Skin epidermis (tissue), 12 donors: ENCODE measurements around the gene FTL.

Source experiments
- H3K27ac ChIP-seq, 21 experiments: fragments of 200-600 bp; sonication (generic) in 11 of 21; one replicate each; pipeline ENCODE4 v1.5.0; 2020; ENCODE audit warnings: mild to moderate bottlenecking in 3 of 21, inconsistent platforms in 2 of 21, moderate library complexity in 2 of 21
- H3K4me3 ChIP-seq, 7 experiments: fragments of 200-600 bp; sonication (generic) in 2 of 7; one replicate each; pipeline ENCODE4 v1.5.0; 2020; ENCODE audit warnings: inconsistent platforms in 2 of 7, mild to moderate bottlenecking in 2 of 7, moderate library complexity in 1 of 7

The FTL gene

DNA sequence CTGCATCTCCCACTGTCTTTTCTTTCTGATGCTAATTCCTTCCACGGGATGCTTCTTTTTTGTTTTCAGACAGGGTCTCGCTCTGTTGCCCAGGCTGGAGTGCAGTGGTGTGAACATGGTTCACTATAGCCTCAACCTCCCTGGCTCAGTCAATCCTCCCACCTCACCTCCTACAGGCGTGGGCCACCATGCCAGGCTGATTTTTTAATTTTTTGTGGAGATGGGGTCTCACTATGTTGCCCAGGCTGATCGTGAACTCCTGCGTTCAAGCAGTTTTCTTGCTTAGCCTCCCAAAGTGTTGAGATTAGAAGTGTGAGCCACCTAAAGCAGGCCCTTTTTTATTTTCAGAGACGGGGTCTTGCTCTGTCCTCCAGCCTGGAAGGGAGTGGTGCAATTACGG lies 23.2 kb downstream of the FTL start:
- Histone ChIP-seq H3K27ac (no peak overlapping the region), H3K4me3 (no peak overlapping the region)

DNA sequence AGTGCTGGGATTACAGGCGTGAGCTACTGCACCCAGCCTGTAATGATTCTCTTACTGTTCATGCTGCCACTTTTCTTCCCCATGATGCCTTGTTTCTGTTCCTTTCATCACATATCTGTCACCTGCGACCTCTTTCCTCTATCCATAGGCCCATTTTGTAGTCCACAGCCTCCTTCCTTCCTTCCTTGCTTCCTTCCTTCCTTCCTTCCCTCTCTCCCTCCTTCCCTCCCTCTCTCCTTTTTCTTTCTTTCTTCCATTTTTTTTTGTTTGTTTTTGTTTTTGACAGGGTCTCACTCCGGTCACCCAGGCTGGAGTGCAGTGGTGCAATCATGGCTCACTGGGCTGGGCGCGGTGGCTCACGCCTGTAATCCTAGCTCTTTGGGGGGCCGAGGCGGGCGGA lies 23.8 kb downstream of the FTL start:
- H3K4me3 ChIP-seq: no peak overlapping the region
- no peak overlapping the region for H3K27ac ChIP-seq

GRCh38 chr19:48989701-48990291 lies 24.7 kb downstream of the FTL start:
- no peak overlapping the region for H3K4me3 ChIP-seq
- peak overlapping the region in 4 of 21 experiments; percentile 2 to 30 (median 18) for H3K27ac ChIP-seq

- Histone ChIP-seq H3K27ac (peak overlapping the region in 3 of 21 experiments; percentile 2 to 30 (median 20)), H3K4me3 (no peak overlapping the region)
Observed at GRCh38 chr19:48990400-48990799, 25.3 kb downstream of the FTL start.

DNA sequence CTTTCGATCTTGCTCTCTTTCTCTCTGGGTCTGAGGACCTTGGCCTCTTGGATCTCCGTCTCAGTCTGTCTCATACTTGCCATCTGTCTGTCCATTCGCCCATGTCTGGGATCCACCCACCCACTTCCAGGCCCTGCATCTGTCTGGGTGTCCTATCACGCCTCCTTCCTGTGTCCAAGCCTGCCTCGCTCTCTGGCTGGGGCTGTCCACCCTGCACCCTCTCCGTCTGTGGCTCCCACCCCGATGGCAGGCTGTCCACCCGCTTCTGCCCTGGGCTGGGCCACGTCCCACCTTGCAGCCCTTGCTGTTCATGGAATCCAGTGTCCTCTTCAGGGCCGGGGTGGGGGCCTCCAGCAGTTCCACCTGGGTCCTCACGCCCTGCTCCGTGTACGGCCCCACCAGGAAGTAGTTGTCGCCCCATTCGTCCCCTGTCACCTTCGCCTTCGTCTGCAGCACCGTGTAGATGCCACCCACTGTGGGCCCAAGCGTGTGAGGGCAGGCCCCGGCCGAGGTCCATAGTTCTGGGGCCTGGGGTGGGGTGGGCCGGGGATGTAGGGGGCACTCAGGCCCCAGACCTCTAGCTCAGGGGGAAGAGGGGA lies 26.0 kb downstream of the FTL start:
- peak overlapping the region in 17 of 21 experiments; percentile 26 to 98 (median 89) for H3K27ac ChIP-seq
- H3K4me3 ChIP-seq: peak overlapping the region in 4 of 7 experiments; percentile 69 to 88 (median 79)

- H3K27ac ChIP-seq: peak overlapping the region in 20 of 21 experiments; percentile 68 to 98 (median 90)
Observed at GRCh38 chr19:48991873-48992580, 26.9 kb downstream of the FTL start.

GRCh38 chr19:48992581-48993174 lies 27.6 kb downstream of the FTL start:
- H3K27ac ChIP-seq: peak overlapping the region; percentile 34 to 98 (median 89)
- peak overlapping the region; percentile 64 to 88 (median 78) for H3K4me3 ChIP-seq

More at GRCh38 chr19:48991873-48992580, 26.9 kb downstream of the FTL start:
- H3K4me3 ChIP-seq: peak overlapping the region; percentile 64 to 88 (median 78)

DNA sequence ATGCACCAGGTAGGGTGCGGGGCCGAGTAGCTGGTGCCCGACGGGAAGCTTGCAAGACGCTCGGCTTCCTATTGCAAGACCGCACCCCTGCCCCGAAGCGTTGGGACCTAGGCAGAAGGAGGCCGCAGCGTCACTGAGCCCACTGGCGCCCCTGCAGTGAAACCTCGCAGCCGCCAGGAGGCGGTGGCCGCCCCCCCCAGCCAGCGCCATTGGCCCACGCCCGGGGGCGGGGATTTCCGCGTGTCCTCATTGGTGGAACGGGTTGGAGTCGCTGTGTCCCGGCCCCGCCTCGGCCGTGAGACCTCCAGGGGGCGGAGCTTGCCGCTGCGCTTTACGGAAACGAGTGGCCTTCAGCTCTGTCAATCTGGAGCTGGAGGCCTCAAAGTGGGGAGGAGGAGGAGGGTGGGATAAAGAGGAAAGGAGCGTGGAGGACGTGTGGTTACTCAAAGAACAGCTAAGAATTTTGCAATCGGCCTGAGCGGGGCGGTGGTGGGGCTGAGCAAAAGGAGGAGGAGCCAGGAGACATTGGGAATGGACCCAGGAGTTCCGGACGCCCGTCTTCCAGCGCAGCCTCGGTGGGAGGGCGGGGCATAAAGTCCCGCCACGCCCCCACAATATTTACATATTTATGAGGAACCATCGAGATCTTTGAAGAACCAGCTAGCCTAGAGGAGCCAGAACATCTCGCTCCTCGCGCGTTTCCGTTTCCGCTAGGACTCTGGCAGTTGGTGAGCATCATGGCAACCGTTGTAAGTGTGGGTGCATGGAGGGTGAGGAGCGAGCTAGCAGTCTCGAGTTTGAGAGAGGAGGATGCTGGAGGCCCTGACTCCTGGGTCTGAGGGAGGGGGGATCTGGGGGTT lies 28.3 kb downstream of the FTL start, which contains the start of the genes GYS1 and RUVBL2:
GYS1 (minus strand) TSS at position 135 of the 860 bp plus-strand sequence. CDS start 197 bp downstream, outside the sequence.
RUVBL2 (plus strand) TSS at position 713 of the 860 bp plus-strand sequence; CDS start at position 738, 25 bp downstream.
- Histone ChIP-seq H3K4me3 (peak within 1 kb of the TSS; percentile 64 to 88 (median 78)), H3K27ac (peak within 1 kb of the TSS; percentile 34 to 98 (median 89))

DNA sequence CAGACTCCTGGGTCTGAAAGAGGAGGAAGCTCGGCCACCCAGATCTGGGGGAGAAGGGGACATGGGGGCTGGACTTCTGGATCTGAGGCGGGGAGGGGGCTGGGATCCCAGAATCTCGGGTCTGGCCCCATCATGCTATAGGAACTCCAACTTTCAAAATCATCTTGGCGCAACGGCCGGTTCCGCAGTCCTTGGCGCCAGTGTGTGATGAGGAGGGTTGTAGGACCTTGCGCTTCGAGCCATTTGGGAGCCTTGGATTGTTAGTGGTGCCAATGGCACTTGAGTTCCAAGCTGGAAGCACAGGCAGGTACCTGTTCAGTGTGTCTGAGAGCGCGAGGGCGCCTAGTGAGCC lies 28.9 kb downstream of the FTL start:
- peak overlapping the region in 20 of 21 experiments; percentile 71 to 98 (median 88) for H3K27ac ChIP-seq
- H3K4me3 ChIP-seq: peak overlapping the region; percentile 64 to 88 (median 78)

- H3K27ac ChIP-seq: no peak overlapping the region
Observed at GRCh38 chr19:48997972-48998371, 32.9 kb downstream of the FTL start.

DNA sequence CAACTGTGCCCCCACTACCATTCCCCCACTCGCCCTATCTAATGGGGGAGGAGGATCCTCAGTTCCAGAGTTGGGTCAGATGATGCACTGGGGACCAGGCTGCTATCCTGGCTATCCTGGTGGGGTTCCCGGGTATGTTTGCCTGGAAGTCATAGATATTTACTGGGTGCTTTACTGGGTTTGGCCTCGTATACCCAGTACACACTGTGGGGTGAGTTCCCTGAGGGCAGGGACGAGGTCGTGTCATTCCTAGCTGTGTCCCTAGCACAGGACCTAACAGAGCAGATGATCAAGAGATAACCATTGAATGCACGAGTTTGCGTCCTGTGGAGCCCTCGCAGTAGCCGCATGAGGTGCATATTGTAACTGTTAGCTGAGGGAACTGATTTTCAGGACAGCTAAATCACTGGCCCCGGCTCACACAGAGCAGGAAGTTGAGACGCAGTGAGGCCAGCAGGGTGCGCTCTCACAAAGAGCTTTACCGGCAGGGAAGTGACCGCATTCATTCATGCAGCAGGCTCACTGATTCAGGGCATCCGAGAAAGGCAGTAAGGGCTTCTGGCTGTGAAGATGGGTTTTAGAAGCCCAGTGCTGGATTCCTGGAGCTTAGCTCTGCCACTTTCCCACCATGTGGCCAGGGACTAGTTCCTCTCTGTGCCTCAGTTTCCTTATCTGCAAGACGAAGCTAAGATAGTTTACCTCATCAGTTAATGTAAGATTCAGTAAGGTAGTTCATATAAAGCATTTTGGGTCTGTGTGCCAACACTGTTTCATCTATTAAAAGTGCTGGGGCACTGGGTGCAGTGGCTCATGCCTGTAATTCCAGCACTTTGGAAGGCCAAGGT lies 34.6 kb downstream of the FTL start:
- Histone ChIP-seq H3K4me3 (no peak overlapping the region), H3K27ac (no peak overlapping the region)

More at GRCh38 chr19:48997972-48998371, 32.9 kb downstream of the FTL start:
- no peak overlapping the region for H3K4me3 ChIP-seq

DNA sequence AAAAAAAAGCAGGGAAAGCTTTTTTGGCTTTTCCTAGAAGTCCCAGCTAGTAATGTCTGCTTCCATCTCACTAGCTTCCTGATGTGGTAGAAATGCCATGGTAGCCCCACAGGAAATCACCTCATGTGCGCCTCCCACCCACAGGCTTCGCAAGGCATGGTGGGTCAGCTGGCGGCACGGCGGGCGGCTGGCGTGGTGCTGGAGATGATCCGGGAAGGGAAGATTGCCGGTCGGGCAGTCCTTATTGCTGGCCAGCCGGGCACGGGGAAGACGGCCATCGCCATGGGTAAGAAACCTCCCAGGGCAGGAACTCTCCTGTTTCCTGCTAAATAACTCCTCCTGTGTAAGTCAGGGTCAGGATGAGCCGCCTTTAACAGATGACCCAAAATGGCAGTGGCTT lies 39.0 kb downstream of the FTL start:
- Histone ChIP-seq H3K4me3 (no peak overlapping the region), H3K27ac (no peak overlapping the region)

- H3K27ac ChIP-seq: no peak overlapping the region
- H3K4me3 ChIP-seq: no peak overlapping the region
Observed at GRCh38 chr19:49004964-49005614, 40.0 kb downstream of the FTL start.

GRCh38 chr19:49006905-49007304 lies 41.8 kb downstream of the FTL start:
- Histone ChIP-seq H3K27ac (no peak overlapping the region), H3K4me3 (no peak overlapping the region)

DNA sequence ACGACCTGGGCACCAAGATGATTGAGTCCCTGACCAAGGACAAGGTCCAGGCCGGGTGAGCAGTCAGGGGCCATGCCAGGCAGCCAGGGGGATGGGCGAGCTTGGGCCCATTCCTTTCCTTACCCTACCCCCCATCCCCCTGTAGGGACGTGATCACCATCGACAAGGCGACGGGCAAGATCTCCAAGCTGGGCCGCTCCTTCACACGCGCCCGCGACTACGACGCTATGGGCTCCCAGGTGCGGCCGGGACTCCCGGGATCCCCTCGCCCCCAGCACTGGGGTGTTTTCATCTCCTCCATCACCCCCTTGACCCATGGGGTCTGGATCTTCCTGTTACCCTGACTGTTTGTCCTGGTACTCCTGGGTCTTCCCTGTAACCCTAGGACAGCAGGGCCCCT lies 44.7 kb downstream of the FTL start:
- H3K4me3 ChIP-seq: no peak overlapping the region
- no peak overlapping the region for H3K27ac ChIP-seq

- H3K4me3 ChIP-seq: no peak overlapping the region
- H3K27ac ChIP-seq: no peak overlapping the region
Observed at GRCh38 chr19:49010453-49010852, 45.3 kb downstream of the FTL start.

- no peak overlapping the region for H3K4me3 ChIP-seq
- no peak overlapping the region for H3K27ac ChIP-seq
Observed at GRCh38 chr19:49011194-49011593, 46.1 kb downstream of the FTL start.
